ENCODE results near the gene RFC2. TPM values are rescaled to one million over a fixed set of nuclear protein-coding genes. Genes with fewer than 3 reads are reported as not detected.

The RFC2 gene
- total RNA-seq, 1 experiment from 2014 or later: 73.6 TPM

DNA sequence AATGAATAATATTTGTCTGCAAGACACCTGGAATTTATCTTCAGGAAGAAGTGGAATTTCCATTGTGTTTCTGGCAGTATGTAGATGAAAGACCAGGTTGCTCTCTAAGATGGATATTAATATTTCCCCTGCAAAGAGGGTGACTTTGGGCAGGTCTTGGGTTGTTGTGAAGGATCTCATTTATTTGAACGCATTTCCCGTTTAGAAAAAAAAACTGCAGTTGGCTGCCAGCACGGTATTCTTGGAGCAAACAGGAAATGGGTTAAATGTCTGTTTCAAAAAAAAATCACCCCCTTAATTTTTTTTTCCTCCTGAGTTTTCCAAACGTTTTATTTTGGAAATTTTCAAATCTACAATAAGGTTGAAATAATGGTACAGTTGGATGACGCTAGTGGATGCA, 68.6 kb downstream of the RFC2 start:
- no peak overlapping the region for H2BK15ac ChIP-seq (ENCODE audit: low read depth, low read length)
- H3K18ac ChIP-seq (ENCODE audit: insufficient read length, low read depth, low read length): no peak overlapping the region
- no peak overlapping the region for H3K56ac ChIP-seq (ENCODE audit: insufficient read length, low read depth, low read length)
- no peak overlapping the region for H2BK5ac ChIP-seq (ENCODE audit: insufficient read length, low read length)
- H3K4me1 ChIP-seq (ENCODE audit: insufficient read depth, low read length): no peaks in the 10 kb centered on the region; the same call in 1 of the 2 replicates
- DNase-seq: no peak
- no peaks in the 10 kb centered on the region for H3K23me2 ChIP-seq (ENCODE audit: insufficient read length, low read depth, low read length, poor library complexity, severe bottlenecking)
- no peak overlapping the region for H2BK20ac ChIP-seq (ENCODE audit: low read depth, low read length, poor library complexity, severe bottlenecking)
- Mint-ChIP-seq H3K4me1 (peaks cover 28 to 30% of the 10 kb centered on the region in 2 experiments), H3K9me3 (no peaks in the 10 kb centered on the region; a peak in 1 of 5 replicates), H3K4me3 (no peak overlapping the region), H3K27ac (peak overlapping the region in 1 of 3 experiments; percentile 46; a peak in 1 of 7 replicates), H3K36me3 (ENCODE audit: insufficient read depth in 1 of 3, low read depth in 3 of 3) (peaks cover 32 to 65% (median 56%) of the 10 kb centered on the region in 3 experiments), H3K27me3 (ENCODE audit: low read depth) (no peaks in the 10 kb centered on the region; the same call in 1 of the 2 replicates)
- TF ChIP-seq, protein P1, sequence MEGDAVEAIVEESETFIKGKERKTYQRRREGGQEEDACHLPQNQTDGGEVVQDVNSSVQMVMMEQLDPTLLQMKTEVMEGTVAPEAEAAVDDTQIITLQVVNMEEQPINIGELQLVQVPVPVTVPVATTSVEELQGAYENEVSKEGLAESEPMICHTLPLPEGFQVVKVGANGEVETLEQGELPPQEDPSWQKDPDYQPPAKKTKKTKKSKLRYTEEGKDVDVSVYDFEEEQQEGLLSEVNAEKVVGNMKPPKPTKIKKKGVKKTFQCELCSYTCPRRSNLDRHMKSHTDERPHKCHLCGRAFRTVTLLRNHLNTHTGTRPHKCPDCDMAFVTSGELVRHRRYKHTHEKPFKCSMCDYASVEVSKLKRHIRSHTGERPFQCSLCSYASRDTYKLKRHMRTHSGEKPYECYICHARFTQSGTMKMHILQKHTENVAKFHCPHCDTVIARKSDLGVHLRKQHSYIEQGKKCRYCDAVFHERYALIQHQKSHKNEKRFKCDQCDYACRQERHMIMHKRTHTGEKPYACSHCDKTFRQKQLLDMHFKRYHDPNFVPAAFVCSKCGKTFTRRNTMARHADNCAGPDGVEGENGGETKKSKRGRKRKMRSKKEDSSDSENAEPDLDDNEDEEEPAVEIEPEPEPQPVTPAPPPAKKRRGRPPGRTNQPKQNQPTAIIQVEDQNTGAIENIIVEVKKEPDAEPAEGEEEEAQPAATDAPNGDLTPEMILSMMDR (conservative IDR thresholded peaks at IDR 0.05): no peak
- H2BK120ac ChIP-seq (ENCODE audit: low read depth, low read length, poor library complexity, severe bottlenecking): no peak overlapping the region
- H3K23ac ChIP-seq (ENCODE audit: insufficient read length, low read depth, low read length): no peak overlapping the region
- H3K14ac ChIP-seq (ENCODE audit: insufficient read depth, low read length): no peak overlapping the region
- H2AK5ac ChIP-seq (ENCODE audit: insufficient read length, low read length): no peak overlapping the region
- no peak overlapping the region for H3K4me2 ChIP-seq (ENCODE audit: insufficient read depth, insufficient read length, low read length)
- H4K20me1 ChIP-seq (ENCODE audit: control insufficient read depth, insufficient read depth, insufficient read length): no peaks in the 10 kb centered on the region
- WGBS (ENCODE audit: extremely low coverage, insufficient read length, low lambda C conversion rate): no CpG with 5 or more reads among the region's 5 CpGs
- no peak overlapping the region for H3T11ph ChIP-seq (ENCODE audit: low read length)
- no peak overlapping the region for H3K9ac ChIP-seq (ENCODE audit: extremely low read depth, insufficient read length, low read length)
- no peaks in the 10 kb centered on the region for H3K9me3 ChIP-seq (ENCODE audit: control insufficient read depth, low read depth, low read length)
- no peak overlapping the region for H4K8ac ChIP-seq (replicated peaks; ENCODE audit: insufficient read length, low read depth, low read length)
- no peak overlapping the region for H2BK12ac ChIP-seq (ENCODE audit: insufficient read length, low read depth, low read length)
- H4K91ac ChIP-seq (ENCODE audit: insufficient read length, low read depth, low read length): no peak overlapping the region
- peaks cover 24% of the 10 kb centered on the region for H3K79me1 ChIP-seq (ENCODE audit: insufficient read depth, low read depth, low read length, poor library complexity, severe bottlenecking)
- H3K79me2 ChIP-seq (ENCODE audit: insufficient read depth, low read length): peaks cover 55% of the 10 kb centered on the region
- no peak overlapping the region for H2AFZ ChIP-seq (ENCODE audit: low read length)
- H3K27me3 ChIP-seq (ENCODE audit: insufficient read depth, low read length): no peaks in the 10 kb centered on the region
- H3K27ac ChIP-seq (ENCODE audit: insufficient read length, low read depth, low read length): no peak overlapping the region
- H3K4ac ChIP-seq (ENCODE audit: low read depth, low read length): no peak overlapping the region
- H4K5ac ChIP-seq (ENCODE audit: insufficient read length, low read depth, low read length): no peak overlapping the region

All from H9 (cell line).